ENCODE measurements around the gene AP4M1.
A peak's percentile ranks its signal among the peaks of the same experiment; 100 is the strongest.

AP4M1 gene

DNA sequence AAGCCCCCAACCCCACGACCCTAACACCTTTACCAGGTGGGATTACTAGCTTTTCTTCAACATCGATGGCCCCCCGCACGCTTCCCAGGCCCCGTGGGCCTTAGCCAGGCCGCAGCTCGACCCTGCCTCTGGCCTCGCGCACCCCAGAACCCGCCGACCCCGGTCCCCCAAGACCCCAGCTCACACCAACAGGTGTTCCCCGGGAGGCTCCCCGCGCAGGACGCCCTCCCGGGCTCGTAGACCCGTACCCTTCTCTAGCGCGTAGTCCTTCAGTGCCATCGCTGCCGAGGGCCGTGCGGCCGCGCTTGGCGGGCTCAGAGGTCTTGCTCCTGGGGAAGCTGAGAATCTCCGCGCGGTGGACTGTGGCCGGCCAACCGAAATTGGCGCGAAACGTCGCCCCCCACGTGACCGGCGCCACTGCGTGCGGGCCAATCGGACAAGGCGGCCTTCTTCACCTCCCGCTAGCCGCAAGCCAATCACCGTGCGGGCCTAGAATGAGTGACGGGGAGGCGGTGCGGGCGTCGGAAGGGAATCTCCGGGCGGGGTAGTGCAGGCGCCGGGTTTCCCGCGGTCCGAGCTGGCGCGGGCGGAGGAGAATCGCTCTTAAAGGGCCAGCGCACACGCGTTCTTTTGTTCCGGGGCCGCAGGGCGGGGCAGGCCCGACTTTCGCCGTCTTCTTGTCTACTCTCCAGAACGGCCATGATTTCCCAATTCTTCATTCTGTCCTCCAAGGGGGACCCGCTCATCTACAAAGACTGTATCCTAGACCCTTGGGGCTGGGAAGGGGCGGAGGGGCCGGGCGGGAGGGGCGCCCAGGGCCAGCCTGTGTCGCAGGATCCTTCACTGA lies at the start of gene AP4M1, which contains the start of gene MCM7:
AP4M1 (plus strand) TSS at position 628 of the 847 bp plus-strand sequence; CDS start at position 700, 72 bp downstream.
MCM7 (minus strand) TSS at position 382 of the 847 bp plus-strand sequence; CDS start at position 279, 103 bp downstream.
- H3K36me3 ChIP-seq (ENCODE audit: control insufficient read depth, insufficient read depth, low read length), result peaks cover 50% of the 10 kb centered on the region
- H3K27me3 ChIP-seq (ENCODE audit: control insufficient read depth, insufficient read depth, low read length), result no peaks in the 10 kb centered on the region
- no peaks in the 10 kb centered on the region for H3K9me3 ChIP-seq (ENCODE audit: control insufficient read depth, insufficient read depth, low read length)
- H3K4me3 ChIP-seq (ENCODE audit: low read depth, low read length), result peak within 1 kb of the TSS; percentile 94
- H3K4me1 ChIP-seq (ENCODE audit: control insufficient read depth, insufficient read depth, low read length), result no peaks in the 10 kb centered on the region
- H3K9ac ChIP-seq (ENCODE audit: low read depth, low read length), result peak within 1 kb of the TSS; percentile 99

GRCh38 chr7:100053215-100053614 lies 48.2 kb upstream of the AP4M1 start:
- H3K4me1 ChIP-seq (ENCODE audit: control insufficient read depth, insufficient read depth, low read length), result no peaks in the 10 kb centered on the region
- H3K27me3 ChIP-seq (ENCODE audit: control insufficient read depth, insufficient read depth, low read length), result no peaks in the 10 kb centered on the region
- no peaks in the 10 kb centered on the region for H3K9me3 ChIP-seq (ENCODE audit: control insufficient read depth, insufficient read depth, low read length)
- H3K4me3 ChIP-seq (ENCODE audit: low read depth, low read length), result no peak overlapping the region
- H3K36me3 ChIP-seq (ENCODE audit: control insufficient read depth, insufficient read depth, low read length), result peaks cover 16% of the 10 kb centered on the region
- H3K9ac ChIP-seq (ENCODE audit: low read depth, low read length), result no peak overlapping the region

DNA sequence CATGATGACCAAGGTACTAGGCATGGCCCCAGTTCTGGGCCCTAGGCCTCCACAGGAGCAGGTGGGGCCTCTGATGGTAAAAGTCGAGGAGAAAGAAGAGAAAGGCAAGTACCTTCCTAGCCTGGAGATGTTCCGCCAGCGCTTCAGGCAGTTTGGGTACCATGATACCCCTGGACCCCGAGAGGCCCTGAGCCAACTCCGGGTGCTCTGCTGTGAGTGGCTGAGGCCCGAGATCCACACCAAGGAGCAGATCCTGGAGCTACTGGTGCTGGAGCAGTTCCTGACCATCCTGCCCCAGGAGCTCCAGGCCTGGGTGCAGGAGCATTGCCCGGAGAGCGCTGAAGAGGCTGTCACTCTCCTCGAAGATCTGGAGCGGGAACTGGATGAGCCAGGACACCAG lies 44.4 kb upstream of the AP4M1 start:
- Histone ChIP-seq H3K9ac (ENCODE audit: low read depth, low read length) (no peak overlapping the region), H3K4me1 (ENCODE audit: control insufficient read depth, insufficient read depth, low read length) (no peaks in the 10 kb centered on the region), H3K36me3 (ENCODE audit: control insufficient read depth, insufficient read depth, low read length) (peaks cover 37% of the 10 kb centered on the region), H3K9me3 (ENCODE audit: control insufficient read depth, insufficient read depth, low read length) (no peaks in the 10 kb centered on the region), H3K4me3 (ENCODE audit: low read depth, low read length) (no peak overlapping the region), H3K27me3 (ENCODE audit: control insufficient read depth, insufficient read depth, low read length) (no peaks in the 10 kb centered on the region)

DNA sequence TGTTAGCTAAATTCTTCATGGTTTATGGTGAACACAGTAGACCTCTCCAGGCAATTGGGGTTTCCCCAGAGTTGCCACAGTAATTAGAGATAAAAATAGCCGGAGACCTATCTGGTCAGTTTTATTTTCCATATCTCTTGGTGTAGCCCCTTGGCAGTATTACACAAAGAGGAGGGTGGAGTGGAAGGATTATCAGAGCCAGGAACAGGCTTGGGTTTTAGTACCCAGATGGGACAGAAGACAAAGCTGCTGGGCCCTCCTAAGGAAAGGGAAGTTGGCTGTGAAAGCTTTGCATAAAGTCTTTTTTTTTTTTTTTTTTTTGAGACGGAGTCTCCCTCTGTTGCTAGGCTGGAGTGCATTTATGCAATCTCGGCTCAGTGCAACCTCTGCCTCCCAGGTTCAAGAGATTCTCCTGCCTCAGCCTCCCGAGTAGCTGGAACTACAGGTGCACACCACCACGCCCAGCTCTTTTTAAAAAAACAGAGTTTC lies 42.1 kb upstream of the AP4M1 start:
- Histone ChIP-seq H3K9me3 (ENCODE audit: control insufficient read depth, insufficient read depth, low read length) (no peaks in the 10 kb centered on the region), H3K27me3 (ENCODE audit: control insufficient read depth, insufficient read depth, low read length) (no peaks in the 10 kb centered on the region), H3K9ac (ENCODE audit: low read depth, low read length) (no peak overlapping the region), H3K4me1 (ENCODE audit: control insufficient read depth, insufficient read depth, low read length) (no peaks in the 10 kb centered on the region), H3K36me3 (ENCODE audit: control insufficient read depth, insufficient read depth, low read length) (peaks cover 50% of the 10 kb centered on the region), H3K4me3 (ENCODE audit: low read depth, low read length) (no peak overlapping the region)

DNA sequence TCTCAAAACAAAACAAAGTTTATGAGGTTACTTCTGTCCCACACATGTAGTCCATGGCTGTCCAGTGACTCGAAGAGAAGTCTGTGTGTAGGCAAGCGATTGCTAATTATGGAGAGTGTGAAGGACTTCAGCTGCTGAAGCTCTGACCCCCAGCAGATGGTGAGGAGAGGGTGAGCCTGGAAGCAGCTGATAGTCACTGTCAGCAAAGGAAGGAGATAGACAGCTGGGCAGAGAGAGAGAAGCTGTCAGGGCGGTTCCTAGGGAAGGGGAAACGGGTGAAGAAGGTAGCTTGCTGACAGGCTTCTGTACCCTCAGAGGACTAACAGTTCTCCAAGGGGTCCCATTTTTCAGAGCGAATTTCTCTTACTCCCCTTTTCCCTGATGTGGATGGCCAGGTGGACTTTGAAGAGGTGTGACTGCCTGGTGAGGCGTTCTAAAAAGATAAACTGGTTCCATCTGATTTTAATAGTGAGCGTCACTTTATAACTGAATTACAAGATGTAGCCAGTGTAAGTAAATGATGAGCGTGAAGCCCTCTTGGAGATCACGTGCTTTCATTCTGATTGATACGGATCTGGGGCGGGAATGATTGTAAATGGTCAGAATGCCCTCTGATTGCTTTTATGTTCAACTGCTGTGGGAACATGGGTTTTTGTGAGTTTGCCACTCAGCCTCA lies 39.8 kb upstream of the AP4M1 start:
- Histone ChIP-seq H3K27me3 (ENCODE audit: control insufficient read depth, insufficient read depth, low read length) (no peaks in the 10 kb centered on the region), H3K4me3 (ENCODE audit: low read depth, low read length) (no peak overlapping the region), H3K9me3 (ENCODE audit: control insufficient read depth, insufficient read depth, low read length) (no peaks in the 10 kb centered on the region), H3K36me3 (ENCODE audit: control insufficient read depth, insufficient read depth, low read length) (peaks cover 54% of the 10 kb centered on the region), H3K4me1 (ENCODE audit: control insufficient read depth, insufficient read depth, low read length) (no peaks in the 10 kb centered on the region), H3K9ac (ENCODE audit: low read depth, low read length) (no peak overlapping the region)

- Histone ChIP-seq H3K4me3 (ENCODE audit: low read depth, low read length) (no peak overlapping the region), H3K27me3 (ENCODE audit: control insufficient read depth, insufficient read depth, low read length) (no peaks in the 10 kb centered on the region), H3K36me3 (ENCODE audit: control insufficient read depth, insufficient read depth, low read length) (peaks cover 38% of the 10 kb centered on the region), H3K9me3 (ENCODE audit: control insufficient read depth, insufficient read depth, low read length) (no peaks in the 10 kb centered on the region), H3K9ac (ENCODE audit: low read depth, low read length) (no peak overlapping the region), H3K4me1 (ENCODE audit: control insufficient read depth, insufficient read depth, low read length) (no peaks in the 10 kb centered on the region)
Observed at GRCh38 chr7:100063376-100063775, 38.1 kb upstream of the AP4M1 start.

DNA sequence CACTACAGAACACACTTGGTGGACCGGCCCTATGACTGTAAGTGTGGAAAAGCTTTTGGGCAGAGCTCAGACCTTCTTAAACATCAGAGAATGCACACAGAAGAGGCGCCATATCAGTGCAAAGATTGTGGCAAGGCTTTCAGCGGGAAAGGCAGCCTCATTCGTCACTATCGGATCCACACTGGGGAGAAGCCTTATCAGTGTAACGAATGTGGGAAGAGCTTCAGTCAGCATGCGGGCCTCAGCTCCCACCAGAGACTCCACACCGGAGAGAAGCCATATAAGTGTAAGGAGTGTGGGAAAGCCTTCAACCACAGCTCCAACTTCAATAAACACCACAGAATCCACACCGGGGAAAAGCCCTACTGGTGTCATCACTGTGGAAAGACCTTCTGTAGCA lies 37.3 kb upstream of the AP4M1 start:
- Histone ChIP-seq H3K4me3 (ENCODE audit: low read depth, low read length) (no peak overlapping the region), H3K4me1 (ENCODE audit: control insufficient read depth, insufficient read depth, low read length) (no peaks in the 10 kb centered on the region)

GRCh38 chr7:100065452-100066186 lies 35.8 kb upstream of the AP4M1 start:
- H3K27me3 ChIP-seq (ENCODE audit: control insufficient read depth, insufficient read depth, low read length), result no peaks in the 10 kb centered on the region
- H3K9me3 ChIP-seq (ENCODE audit: control insufficient read depth, insufficient read depth, low read length), result peaks cover under 1% of the 10 kb centered on the region
- H3K9ac ChIP-seq (ENCODE audit: low read depth, low read length), result no peak overlapping the region
- H3K4me1 ChIP-seq (ENCODE audit: control insufficient read depth, insufficient read depth, low read length), result no peaks in the 10 kb centered on the region
- H3K36me3 ChIP-seq (ENCODE audit: control insufficient read depth, insufficient read depth, low read length), result peaks cover 43% of the 10 kb centered on the region
- no peak overlapping the region for H3K4me3 ChIP-seq (ENCODE audit: low read depth, low read length)

More for the DNA sequence above, 37.3 kb upstream of the AP4M1 start:
- no peak overlapping the region for H3K9ac ChIP-seq (ENCODE audit: low read depth, low read length)
- peaks cover 38% of the 10 kb centered on the region for H3K36me3 ChIP-seq (ENCODE audit: control insufficient read depth, insufficient read depth, low read length)
- H3K9me3 ChIP-seq (ENCODE audit: control insufficient read depth, insufficient read depth, low read length), result no peaks in the 10 kb centered on the region
- no peaks in the 10 kb centered on the region for H3K27me3 ChIP-seq (ENCODE audit: control insufficient read depth, insufficient read depth, low read length)

DNA sequence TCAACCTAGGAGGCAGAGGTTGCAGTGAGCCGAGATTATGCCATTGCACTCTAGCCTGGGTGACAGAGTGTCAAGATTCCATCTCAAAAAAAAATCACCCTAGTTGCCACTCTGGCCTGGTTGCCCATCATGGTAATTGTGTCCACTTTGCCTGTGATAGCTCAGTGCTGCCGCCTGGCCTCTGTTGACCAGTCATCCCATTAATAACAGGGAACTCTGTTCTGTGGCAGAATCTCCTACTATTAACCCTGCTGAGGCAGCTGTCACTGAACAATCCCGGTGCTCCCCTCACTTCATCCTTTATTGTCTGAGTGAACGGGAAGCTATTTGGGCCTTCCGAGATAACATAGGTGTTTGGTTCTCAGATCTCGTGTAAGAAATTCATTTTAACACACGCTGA lies 34.5 kb upstream of the AP4M1 start:
- peaks cover 46% of the 10 kb centered on the region for H3K36me3 ChIP-seq (ENCODE audit: control insufficient read depth, insufficient read depth, low read length)
- H3K9ac ChIP-seq (ENCODE audit: low read depth, low read length), result no peak overlapping the region
- no peaks in the 10 kb centered on the region for H3K4me1 ChIP-seq (ENCODE audit: control insufficient read depth, insufficient read depth, low read length)
- no peak overlapping the region for H3K4me3 ChIP-seq (ENCODE audit: low read depth, low read length)
- H3K9me3 ChIP-seq (ENCODE audit: control insufficient read depth, insufficient read depth, low read length), result peaks cover 14% of the 10 kb centered on the region
- no peaks in the 10 kb centered on the region for H3K27me3 ChIP-seq (ENCODE audit: control insufficient read depth, insufficient read depth, low read length)

GRCh38 chr7:100069991-100070390 lies 31.5 kb upstream of the AP4M1 start:
- peaks cover 58% of the 10 kb centered on the region for H3K36me3 ChIP-seq (ENCODE audit: control insufficient read depth, insufficient read depth, low read length)
- no peaks in the 10 kb centered on the region for H3K27me3 ChIP-seq (ENCODE audit: control insufficient read depth, insufficient read depth, low read length)
- no peak overlapping the region for H3K9ac ChIP-seq (ENCODE audit: low read depth, low read length)
- H3K4me3 ChIP-seq (ENCODE audit: low read depth, low read length), result no peak overlapping the region
- peaks cover 24% of the 10 kb centered on the region for H3K9me3 ChIP-seq (ENCODE audit: control insufficient read depth, insufficient read depth, low read length)
- no peaks in the 10 kb centered on the region for H3K4me1 ChIP-seq (ENCODE audit: control insufficient read depth, insufficient read depth, low read length)

GRCh38 chr7:100071018-100071723 lies 30.3 kb upstream of the AP4M1 start:
- H3K36me3 ChIP-seq (ENCODE audit: control insufficient read depth, insufficient read depth, low read length), result peaks cover 69% of the 10 kb centered on the region
- H3K9me3 ChIP-seq (ENCODE audit: control insufficient read depth, insufficient read depth, low read length), result peaks cover 24% of the 10 kb centered on the region
- no peaks in the 10 kb centered on the region for H3K4me1 ChIP-seq (ENCODE audit: control insufficient read depth, insufficient read depth, low read length)
- H3K4me3 ChIP-seq (ENCODE audit: low read depth, low read length), result no peak overlapping the region
- no peaks in the 10 kb centered on the region for H3K27me3 ChIP-seq (ENCODE audit: control insufficient read depth, insufficient read depth, low read length)
- no peak overlapping the region for H3K9ac ChIP-seq (ENCODE audit: low read depth, low read length)
